Small intestine (tissue), 7 donors: ENCODE results near the gene PI4K2B. TPM values are rescaled to one million over a fixed set of nuclear protein-coding genes. Genes with fewer than 3 reads are reported as not detected.
"Not testable (repeated sequence)": the region's sequence is repeated elsewhere in the genome, so short reads cannot be mapped to it uniquely, and the experiment has no call there.

Experiments
- DNase-seq, 2 donors: peaks; one replicate each; pipeline versions ENCODE4 v3.0.0 to v3.0.0-alpha.2; 2013
- FAIRE-seq: peaks from 2 replicates; lab custom pipeline; 2012; peaks lifted over from hg19 to GRCh38; lab: Jason Lieb, UNC
- H3K27ac ChIP-seq, 3 donors: one replicate each; pipeline ENCODE4 v1.5.1; 2013; ENCODE audit warnings: low read length in 2 of 3, mild to moderate bottlenecking in 2 of 3, control low read depth in 1 of 3, inconsistent platforms in 1 of 3, low read depth in 1 of 3, moderate library complexity in 1 of 3
- H3K27me3 ChIP-seq, 3 donors: one replicate each; pipeline ENCODE4 v1.6.1; 2013; ENCODE audit warnings: low read length in 3 of 3, inconsistent platforms in 1 of 3; ENCODE audit not compliant: control insufficient read depth in 3 of 3, insufficient read depth in 3 of 3
- H3K36me3 ChIP-seq, 3 donors: one replicate each; pipeline ENCODE4 v1.6.1; 2013; ENCODE audit warnings: low read length in 3 of 3, inconsistent platforms in 1 of 3, low read depth in 1 of 3, mild to moderate bottlenecking in 1 of 3, moderate library complexity in 1 of 3; ENCODE audit not compliant: control insufficient read depth in 3 of 3, insufficient read depth in 2 of 3
- H3K4me1 ChIP-seq, 3 donors: one replicate each; pipeline ENCODE4 v1.6.1; 2013; ENCODE audit warnings: low read length in 2 of 3, inconsistent platforms in 1 of 3, low read depth in 1 of 3, mild to moderate bottlenecking in 1 of 3, moderate library complexity in 1 of 3; ENCODE audit not compliant: control insufficient read depth in 3 of 3, insufficient read depth in 2 of 3
- H3K4me3 ChIP-seq, 3 donors: one replicate each; pipeline ENCODE4 v1.5.1; 2013; ENCODE audit warnings: low read length in 3 of 3, control low read depth in 1 of 3, inconsistent platforms in 1 of 3, low read depth in 1 of 3, mild to moderate bottlenecking in 1 of 3, moderate library complexity in 1 of 3
- H3K9me3 ChIP-seq, 2 donors: one replicate each; pipeline ENCODE4 v1.6.1; 2013; ENCODE audit warnings: low read depth in 1 of 2, low read length in 1 of 2; ENCODE audit not compliant: control insufficient read depth in 2 of 2, insufficient read depth in 1 of 2
- WGBS, 3 donors: extraction: QIAGEN DNeasy Blood & Tissue Kit; methylation state at CpG; one replicate each; pipeline ENCODE4 v1.1.7; 2013; 5-methylcytosine and 5-hydroxymethylcytosine counted together
- polyA plus RNA-seq, 4 donors: library from polyadenylated mRNA; stranded (reverse) in 3 of 4; unstranded in 1 of 4; fragments of 200-250 nt in 3 of 4; fragments of 120-200 nt in 1 of 4; gene quantifications; one replicate each; pipeline versions ENCODE4 v1.2.1 to v1.2.3, GENCODE V29; 2013
- donor health status: healthy with polysubstance abuse.
- donor health status: control.
- donor health status: control.
- donor health status: Bipolar disorder and iron deficiency.
- donor health status: healthy.

The PI4K2B gene
- polyA plus RNA-seq, 4 donors, result 24.2 to 93.3 (median 50.2) TPM

DNA sequence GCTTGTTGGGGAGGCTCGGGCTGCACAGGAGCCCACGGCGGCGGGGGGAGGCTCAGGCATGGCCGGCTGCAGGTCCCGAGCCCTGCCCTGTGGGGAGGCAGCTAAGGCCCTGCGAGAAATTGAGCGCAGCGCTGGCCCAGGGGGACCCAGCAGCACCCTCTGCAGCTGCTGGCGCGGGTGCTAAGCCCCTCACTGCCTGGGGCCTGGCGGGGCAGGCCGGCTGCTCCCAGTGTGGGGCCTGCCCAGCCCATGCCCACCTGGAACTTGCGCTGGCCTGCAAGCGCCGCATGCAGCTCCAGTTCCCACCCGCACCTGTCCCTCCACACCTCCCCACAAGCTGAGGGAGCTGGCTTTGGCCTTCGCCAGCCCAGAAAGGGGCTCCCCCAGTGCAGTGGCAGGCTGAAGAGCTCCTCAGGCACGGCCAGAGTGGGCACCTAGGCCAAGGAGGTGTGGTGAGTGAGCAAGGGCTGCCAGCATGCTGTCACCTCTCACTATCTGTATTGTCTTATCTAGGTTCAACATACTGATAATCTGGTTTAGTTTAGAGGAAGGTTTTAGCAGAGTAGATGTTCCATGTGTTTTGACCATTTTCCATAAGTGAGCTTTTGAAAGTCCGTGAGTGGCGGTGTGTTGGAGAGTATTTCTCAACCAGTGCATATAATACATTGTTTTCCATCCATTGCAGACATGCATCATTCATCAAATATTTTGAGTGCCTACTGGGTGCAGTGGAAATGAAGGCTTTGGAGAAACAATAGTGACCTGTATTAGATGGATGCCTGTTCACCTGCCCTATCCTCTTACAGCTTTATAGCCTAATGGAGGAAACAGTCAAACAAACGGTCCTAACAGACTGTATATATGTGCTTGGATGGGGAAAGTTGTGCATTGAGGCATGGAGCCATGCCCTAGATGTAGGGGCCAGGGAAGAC is 13.1 kb downstream of the PI4K2B start:
- Histone ChIP-seq H3K36me3 (peaks cover 0 to 7% (median 0%) of the 10 kb centered on the region in 3 donors), H3K9me3 (peaks cover 0 to 16% of the 10 kb centered on the region in 2 donors), H3K27ac (no peak overlapping the region), H3K27me3 (no peaks in the 10 kb centered on the region), H3K4me1 (peaks cover 0 to 7% (median 0%) of the 10 kb centered on the region in 3 donors), H3K4me3 (no peak overlapping the region)
- DNase-seq (no peak), FAIRE-seq (no peak)
- WGBS, 3 donors, result 89 to 94% (median 92%) methylated on average over 20 to 22 of the region's 22 CpGs

DNA sequence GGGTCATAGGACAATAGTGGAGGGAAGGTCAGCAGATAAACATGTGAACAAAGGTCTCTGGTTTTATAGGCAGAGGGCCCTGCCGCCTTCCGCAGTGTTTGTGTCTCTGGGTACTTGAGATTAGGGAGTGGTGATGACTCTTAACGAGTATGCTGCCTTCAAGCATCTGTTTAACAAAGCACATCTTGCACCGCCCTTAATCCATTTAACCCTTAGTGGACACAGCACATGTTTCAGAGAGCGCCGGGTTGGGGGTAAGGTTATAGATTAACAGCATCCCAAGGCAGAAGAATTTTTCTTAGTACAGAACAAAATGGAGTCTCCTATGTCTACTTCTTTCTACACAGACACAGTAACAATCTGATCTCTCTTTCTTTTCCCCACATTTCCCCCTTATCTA is 15.0 kb downstream of the PI4K2B start:
- H3K36me3 ChIP-seq, H3K27ac ChIP-seq, H3K27me3 ChIP-seq, H3K4me1 ChIP-seq, FAIRE-seq, H3K4me3 ChIP-seq, DNase-seq: not testable (repeated sequence)
- WGBS, 3 donors, result 61 to 73% (median 71%) methylated on average over 4 to 6 of the region's 6 CpGs
- peaks cover 0 to 16% of the 10 kb centered on the region in 2 donors for H3K9me3 ChIP-seq

DNA sequence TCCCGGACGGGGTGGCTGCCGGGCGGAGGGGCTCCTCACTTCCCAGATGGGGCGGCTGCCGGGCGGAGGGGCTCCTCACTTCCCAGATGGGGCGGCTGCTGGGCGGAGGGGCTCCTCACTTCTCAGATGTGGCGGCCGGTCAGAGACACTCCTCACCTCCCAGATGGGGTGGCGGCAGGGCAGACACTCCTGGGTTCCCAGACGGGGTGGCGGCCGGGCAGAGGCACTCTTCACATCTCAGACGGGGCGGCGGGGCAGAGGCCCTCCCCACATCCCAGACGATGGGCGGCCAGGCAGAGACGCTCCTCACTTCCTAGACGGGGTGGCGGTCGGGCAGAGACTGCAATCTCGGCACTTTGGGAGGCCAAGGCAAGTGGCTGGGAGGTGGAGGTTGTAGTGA is 15.7 kb downstream of the PI4K2B start:
- DNase-seq, H3K27me3 ChIP-seq, FAIRE-seq, H3K4me1 ChIP-seq, H3K27ac ChIP-seq, H3K4me3 ChIP-seq: not testable (repeated sequence)
- Histone ChIP-seq H3K9me3 (peaks cover 0 to 16% of the 10 kb centered on the region in 2 donors), H3K36me3 (peaks cover 0 to 11% (median 0%) of the 10 kb centered on the region in 3 donors)
- WGBS, 3 donors, result 96 to 99% (median 98%) methylated on average over 15 to 25 of the region's 25 CpGs

DNA sequence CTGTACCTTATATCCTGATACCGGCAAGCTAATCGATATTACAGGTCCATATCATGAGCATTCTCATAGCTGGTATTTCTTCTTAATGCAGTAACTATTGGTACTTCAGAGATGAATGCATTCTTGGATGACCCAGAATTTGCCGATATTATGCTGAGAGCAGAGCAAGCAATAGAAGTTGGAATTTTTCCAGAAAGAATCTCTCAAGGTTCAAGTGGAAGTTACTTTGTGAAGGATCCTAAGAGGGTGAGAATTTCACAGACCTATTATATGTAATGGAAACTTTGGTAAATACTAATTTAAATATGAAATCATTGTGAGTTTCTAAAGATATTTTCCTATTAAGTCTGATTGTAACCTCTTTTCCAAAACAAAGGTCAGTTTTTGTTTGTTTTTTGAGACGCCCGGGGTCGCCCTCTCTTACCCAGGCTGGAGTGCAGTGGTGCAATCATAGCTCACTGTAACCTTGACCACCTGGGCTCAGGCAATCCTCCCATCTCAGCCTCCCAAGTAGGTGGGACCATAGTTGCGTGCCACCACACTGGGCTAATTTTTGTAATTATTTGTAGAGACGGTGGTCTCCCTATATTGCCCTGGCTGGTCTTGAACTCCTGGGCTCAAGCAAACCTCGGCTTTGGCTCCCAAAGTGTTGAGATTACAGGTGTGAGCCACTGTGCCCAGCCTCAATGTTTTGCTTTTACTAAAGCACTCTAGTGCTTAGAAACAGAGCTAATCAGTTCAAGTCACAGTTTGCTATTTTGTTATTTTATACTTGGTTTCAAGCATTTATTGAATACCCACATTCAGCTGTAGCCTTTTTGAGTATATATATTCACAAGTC is 18.6 kb downstream of the PI4K2B start:
- FAIRE-seq (no peak), DNase-seq (no peak)
- Histone ChIP-seq H3K9me3 (peaks cover 0 to 4% of the 10 kb centered on the region in 2 donors), H3K27ac (no peak overlapping the region), H3K4me3 (no peak overlapping the region), H3K27me3 (no peaks in the 10 kb centered on the region), H3K36me3 (peaks cover 6 to 18% (median 10%) of the 10 kb centered on the region in 3 donors), H3K4me1 (peaks cover 0 to 5% (median 5%) of the 10 kb centered on the region in 3 donors)
- WGBS, 3 donors, result 67 to 72% (median 69%) methylated on average over 9 of the region's 9 CpGs

DNA sequence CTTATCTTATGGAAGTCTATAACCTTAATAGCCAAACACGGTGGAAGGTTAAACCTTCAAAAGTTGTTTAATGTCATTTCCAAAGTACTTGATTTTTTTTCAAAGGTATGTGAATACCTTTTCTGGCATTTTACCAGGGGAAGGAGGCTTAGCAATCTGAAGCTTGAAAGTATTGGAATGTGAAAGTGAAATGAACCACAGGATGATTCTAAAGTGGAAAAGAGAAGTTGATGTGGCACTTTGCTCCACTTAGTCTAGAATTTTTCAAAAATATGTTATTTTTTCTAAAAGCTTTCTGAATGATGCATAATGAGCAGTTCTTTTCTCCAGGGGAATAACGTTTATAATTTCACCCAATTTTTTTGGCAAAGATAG is 19.2 kb downstream of the PI4K2B start:
- no peak for FAIRE-seq
- peak; percentile 23 to 28 for DNase-seq
- peaks cover 6 to 18% (median 10%) of the 10 kb centered on the region in 3 donors for H3K36me3 ChIP-seq
- H3K27me3 ChIP-seq, result no peaks in the 10 kb centered on the region
- H3K4me1 ChIP-seq, result peaks cover 0 to 5% (median 5%) of the 10 kb centered on the region in 3 donors
- 12 to 20% (median 14%) methylated on average over 2 of the region's 2 CpGs for WGBS, 3 donors
- no peak overlapping the region for H3K27ac ChIP-seq
- H3K4me3 ChIP-seq, result no peak overlapping the region
- H3K9me3 ChIP-seq, result peaks cover 0 to 4% of the 10 kb centered on the region in 2 donors

DNA sequence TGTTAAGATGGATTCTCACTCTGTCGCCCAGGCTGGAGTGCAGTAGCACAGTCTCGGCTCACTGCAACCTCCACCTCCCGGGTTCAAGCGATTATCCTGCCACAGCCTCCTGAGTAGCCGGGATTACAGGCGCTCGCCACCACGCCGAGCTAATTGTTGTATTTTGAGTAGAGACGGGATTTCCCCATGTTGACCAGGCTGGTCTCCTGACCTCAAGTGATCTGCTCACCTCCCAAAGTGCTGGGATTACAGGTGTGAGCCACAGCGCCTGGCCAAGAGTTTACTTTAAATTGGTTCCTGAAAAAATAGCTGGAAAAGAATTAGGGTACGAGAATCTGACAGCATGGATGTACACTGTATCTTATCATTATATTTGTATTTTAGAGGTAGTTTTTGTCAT is 20.0 kb downstream of the PI4K2B start:
- WGBS, 3 donors, result 86 to 91% (median 89%) methylated on average over 12 of the region's 12 CpGs
- H3K4me3 ChIP-seq, H3K4me1 ChIP-seq, DNase-seq, H3K27me3 ChIP-seq, FAIRE-seq, H3K9me3 ChIP-seq, H3K27ac ChIP-seq: not testable (repeated sequence)
- peaks cover 6 to 18% (median 10%) of the 10 kb centered on the region in 3 donors for H3K36me3 ChIP-seq

DNA sequence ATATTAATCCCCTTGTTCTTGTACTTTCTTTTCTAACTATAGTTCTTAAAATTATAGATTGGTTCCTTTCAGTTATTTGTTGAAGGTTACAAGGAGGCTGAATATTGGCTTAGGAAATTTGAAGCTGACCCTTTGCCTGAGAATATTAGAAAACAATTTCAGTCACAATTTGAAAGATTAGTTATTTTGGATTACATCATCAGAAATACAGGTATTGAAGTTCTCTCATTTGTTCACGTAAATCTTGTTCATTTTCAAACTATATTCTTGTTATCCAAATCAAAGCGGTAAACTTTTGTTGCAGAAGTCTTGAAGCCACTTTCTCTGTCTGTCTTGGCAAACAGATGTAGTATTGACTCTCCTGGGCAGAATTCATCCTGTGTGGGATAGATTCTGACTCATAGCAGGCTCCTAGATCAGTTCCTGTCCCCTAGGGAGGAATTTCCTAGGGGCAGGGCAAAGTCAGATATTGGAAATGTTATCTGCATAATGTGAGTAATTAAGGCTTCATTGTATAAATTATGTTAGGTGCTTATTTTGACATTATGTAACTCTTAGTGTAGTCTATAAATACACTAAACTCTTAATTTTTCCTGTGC is 25.2 kb downstream of the PI4K2B start:
- H3K27ac ChIP-seq, result no peak overlapping the region
- no peaks in the 10 kb centered on the region for H3K27me3 ChIP-seq
- 94 to 98% (median 97%) methylated on average over 2 of the region's 2 CpGs for WGBS, 3 donors
- no peak for FAIRE-seq
- DNase-seq, result peak in 1 of 2 donors; percentile 47
- H3K4me1 ChIP-seq, result no peaks in the 10 kb centered on the region
- no peaks in the 10 kb centered on the region for H3K9me3 ChIP-seq
- peaks cover 10 to 29% (median 16%) of the 10 kb centered on the region in 3 donors for H3K36me3 ChIP-seq
- no peak overlapping the region for H3K4me3 ChIP-seq

DNA sequence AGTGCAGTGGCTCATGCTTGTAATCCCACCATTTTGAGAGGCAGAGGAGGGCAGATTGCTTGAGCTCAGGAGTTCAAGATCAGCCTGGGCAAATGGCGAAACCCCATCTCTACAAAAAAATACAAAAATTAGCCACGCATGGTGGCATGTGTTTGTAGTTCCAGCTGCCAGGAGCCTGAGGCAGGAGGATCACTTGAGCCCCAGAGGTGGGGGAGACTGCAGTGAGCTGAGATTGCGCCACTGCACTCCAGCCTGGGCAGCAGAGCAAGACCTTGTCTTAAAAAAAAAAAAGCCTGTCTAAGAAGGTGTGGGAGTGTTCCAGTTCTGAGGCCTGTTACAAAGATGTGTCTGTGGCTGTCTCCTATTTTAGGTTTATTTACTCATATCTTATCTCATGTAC is 38.0 kb downstream of the PI4K2B start:
- WGBS, 3 donors, result 95 to 100% (median 95%) methylated on average over 3 of the region's 3 CpGs
- H3K9me3 ChIP-seq, result no peaks in the 10 kb centered on the region
- no peak overlapping the region for H3K4me3 ChIP-seq
- H3K36me3 ChIP-seq, result peaks cover 0 to 28% (median 0%) of the 10 kb centered on the region in 3 donors
- no peak overlapping the region for H3K27ac ChIP-seq
- FAIRE-seq (no peak), DNase-seq (no peak)
- no peaks in the 10 kb centered on the region for H3K27me3 ChIP-seq
- H3K4me1 ChIP-seq, result no peaks in the 10 kb centered on the region
